ENCODE data around the gene TRAM2. TPM values are rescaled to one million over a fixed set of nuclear protein-coding genes. Genes with fewer than 3 reads are reported as not detected.
A peak's percentile ranks its signal among the peaks of the same experiment; 100 is the strongest.

TRAM2 gene
- total and polyA plus RNA-seq, 2 of the 13 experiments (the other 11 are each of a cell fraction or from before 2014, with no cell fraction given): 49.1 to 72.5 TPM

DNA sequence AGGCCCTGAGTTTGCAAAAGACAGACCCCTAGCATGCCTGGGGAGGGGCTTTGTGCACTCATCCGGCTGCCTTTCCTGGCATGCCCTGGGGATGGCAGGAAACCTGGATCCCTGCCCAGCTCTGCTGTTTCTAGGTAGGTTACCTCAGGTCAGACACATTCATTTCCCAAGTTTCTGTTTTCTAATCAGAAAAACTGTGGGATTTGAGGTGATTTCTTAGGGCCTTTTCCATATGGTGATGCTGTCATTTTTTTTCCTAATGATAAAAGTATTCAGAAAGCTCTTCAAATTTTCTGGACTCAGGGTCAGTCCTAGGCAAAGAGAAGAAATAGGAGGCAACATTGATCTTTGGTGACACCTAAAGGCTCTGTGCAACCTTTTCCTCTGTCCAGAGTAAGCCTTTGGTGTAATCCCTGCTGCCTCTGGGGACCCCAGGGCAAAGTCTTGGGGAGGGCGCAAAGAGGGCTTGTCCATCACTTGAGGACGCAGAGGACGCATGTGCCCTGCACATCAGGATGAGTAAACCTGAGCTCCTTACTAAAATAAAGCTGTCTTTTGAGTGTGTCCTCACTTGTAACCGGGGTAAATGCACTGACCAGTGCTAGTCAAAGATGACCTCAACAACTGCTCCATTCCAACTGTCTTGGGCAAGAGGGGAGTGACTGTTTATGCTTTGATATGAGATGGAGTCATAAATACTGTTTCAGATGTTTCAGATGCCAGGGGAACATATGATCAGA, 13.5 kb upstream of the TRAM2 start (continued):
- TF ChIP-seq MAFF (IDR thresholded peaks at IDR 0.05; ENCODE audit: low read depth, low read length) (no peak), RFXAP (CRISPR knock-in tag; IDR thresholded peaks at IDR 0.05; ENCODE audit: borderline replicate concordance) (peak; percentile 4; the same call in 1 of the 2 replicates), SMC3 (IDR thresholded peaks at IDR 0.05; ENCODE audit: low read length) (peak; percentile 81), REXO4 (CRISPR knock-in tag; IDR thresholded peaks at IDR 0.05; ENCODE audit: borderline replicate concordance) (no peak), ZFP62 (CRISPR knock-in tag; IDR thresholded peaks at IDR 0.05) (no peak), RXRA (CRISPR knock-in tag; IDR thresholded peaks at IDR 0.05) (peak; percentile 81; the same call in 1 of the 2 replicates), SALL1 (CRISPR knock-in tag; IDR thresholded peaks at IDR 0.05) (peak; percentile 21; the same call in 1 of the 2 replicates), ZNF33A (CRISPR knock-in tag; IDR thresholded peaks at IDR 0.05; ENCODE audit: borderline replicate concordance) (peak; percentile 51; the same call in 1 of the 2 replicates), FOXO1 (CRISPR knock-in tag; IDR thresholded peaks at IDR 0.05) (0 out of 2 replicates have a peak, but pooled peaks have one; percentile 24), ZNF263 (CRISPR knock-in tag; IDR thresholded peaks at IDR 0.05) (0 out of 2 replicates have a peak, but pooled peaks have one; percentile 23), HMG20A (CRISPR knock-in tag; IDR thresholded peaks at IDR 0.05; ENCODE audit: borderline replicate concordance) (peak; percentile 45; the same call in 1 of the 2 replicates), TARDBP (CRISPR knock-in tag; IDR thresholded peaks at IDR 0.05) (0 out of 2 replicates have a peak, but pooled peaks have one; percentile 19), TGIF2 (CRISPR knock-in tag; IDR thresholded peaks at IDR 0.05) (peak; percentile 23; the same call in 1 of the 2 replicates), ZNF790 (CRISPR knock-in tag; IDR thresholded peaks at IDR 0.05; ENCODE audit: borderline replicate concordance) (no peak), U2AF2 (IDR thresholded peaks at IDR 0.05; ENCODE audit: low read depth, low read length) (no peak), EP300 (IDR thresholded peaks at IDR 0.05; ENCODE audit: low read depth in 2 of 2, low read length in 2 of 2) (peak in 1 of 2 experiments; percentile 29; a peak in 2 of 4 replicates), EP300 (CRISPR knock-in tag; IDR thresholded peaks at IDR 0.05; ENCODE audit: borderline replicate concordance) (no peak), ASH2L (IDR thresholded peaks at IDR 0.05; ENCODE audit: insufficient read length, low read depth, low read length) (peak; percentile 64), CAMTA2 (CRISPR knock-in tag; IDR thresholded peaks at IDR 0.05; ENCODE audit: borderline replicate concordance) (no peak), ZNF205 (CRISPR knock-in tag; IDR thresholded peaks at IDR 0.05) (peak; percentile 82), TEAD3 (CRISPR knock-in tag; optimal IDR thresholded peaks at IDR 0.05; ENCODE audit: borderline replicate concordance) (peak; percentile 48)
- TF ChIP-seq, protein P1, sequence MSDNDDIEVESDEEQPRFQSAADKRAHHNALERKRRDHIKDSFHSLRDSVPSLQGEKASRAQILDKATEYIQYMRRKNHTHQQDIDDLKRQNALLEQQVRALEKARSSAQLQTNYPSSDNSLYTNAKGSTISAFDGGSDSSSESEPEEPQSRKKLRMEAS (IDR thresholded peaks at IDR 0.05): 0 out of 2 replicates have a peak, but pooled peaks have one; percentile 36
- TF ChIP-seq, protein P2, sequence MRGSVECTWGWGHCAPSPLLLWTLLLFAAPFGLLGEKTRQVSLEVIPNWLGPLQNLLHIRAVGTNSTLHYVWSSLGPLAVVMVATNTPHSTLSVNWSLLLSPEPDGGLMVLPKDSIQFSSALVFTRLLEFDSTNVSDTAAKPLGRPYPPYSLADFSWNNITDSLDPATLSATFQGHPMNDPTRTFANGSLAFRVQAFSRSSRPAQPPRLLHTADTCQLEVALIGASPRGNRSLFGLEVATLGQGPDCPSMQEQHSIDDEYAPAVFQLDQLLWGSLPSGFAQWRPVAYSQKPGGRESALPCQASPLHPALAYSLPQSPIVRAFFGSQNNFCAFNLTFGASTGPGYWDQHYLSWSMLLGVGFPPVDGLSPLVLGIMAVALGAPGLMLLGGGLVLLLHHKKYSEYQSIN (CRISPR knock-in tag; IDR thresholded peaks at IDR 0.05; ENCODE audit: borderline replicate concordance): no peak
- TF ChIP-seq, protein P3, sequence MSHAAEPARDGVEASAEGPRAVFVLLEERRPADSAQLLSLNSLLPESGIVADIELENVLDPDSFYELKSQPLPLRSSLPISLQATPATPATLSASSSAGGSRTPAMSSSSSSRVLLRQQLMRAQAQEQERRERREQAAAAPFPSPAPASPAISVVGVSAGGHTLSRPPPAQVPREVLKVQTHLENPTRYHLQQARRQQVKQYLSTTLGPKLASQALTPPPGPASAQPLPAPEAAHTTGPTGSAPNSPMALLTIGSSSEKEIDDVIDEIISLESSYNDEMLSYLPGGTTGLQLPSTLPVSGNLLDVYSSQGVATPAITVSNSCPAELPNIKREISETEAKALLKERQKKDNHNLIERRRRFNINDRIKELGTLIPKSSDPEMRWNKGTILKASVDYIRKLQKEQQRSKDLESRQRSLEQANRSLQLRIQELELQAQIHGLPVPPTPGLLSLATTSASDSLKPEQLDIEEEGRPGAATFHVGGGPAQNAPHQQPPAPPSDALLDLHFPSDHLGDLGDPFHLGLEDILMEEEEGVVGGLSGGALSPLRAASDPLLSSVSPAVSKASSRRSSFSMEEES (CRISPR knock-in tag; IDR thresholded peaks at IDR 0.05): 0 out of 2 replicates have a peak, but pooled peaks have one; percentile 25
- TF ChIP-seq, protein P4, sequence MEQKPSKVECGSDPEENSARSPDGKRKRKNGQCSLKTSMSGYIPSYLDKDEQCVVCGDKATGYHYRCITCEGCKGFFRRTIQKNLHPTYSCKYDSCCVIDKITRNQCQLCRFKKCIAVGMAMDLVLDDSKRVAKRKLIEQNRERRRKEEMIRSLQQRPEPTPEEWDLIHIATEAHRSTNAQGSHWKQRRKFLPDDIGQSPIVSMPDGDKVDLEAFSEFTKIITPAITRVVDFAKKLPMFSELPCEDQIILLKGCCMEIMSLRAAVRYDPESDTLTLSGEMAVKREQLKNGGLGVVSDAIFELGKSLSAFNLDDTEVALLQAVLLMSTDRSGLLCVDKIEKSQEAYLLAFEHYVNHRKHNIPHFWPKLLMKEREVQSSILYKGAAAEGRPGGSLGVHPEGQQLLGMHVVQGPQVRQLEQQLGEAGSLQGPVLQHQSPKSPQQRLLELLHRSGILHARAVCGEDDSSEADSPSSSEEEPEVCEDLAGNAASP (CRISPR knock-in tag; IDR thresholded peaks at IDR 0.05; ENCODE audit: borderline replicate concordance): peak; percentile 94

Data from HepG2 (cell line).